K562 (cell line): ENCODE measurements around the gene AHCYL2. TPM values are rescaled to one million over a fixed set of nuclear protein-coding genes. Genes with fewer than 3 reads are reported as not detected.
A peak's percentile ranks its signal among the peaks of the same experiment; 100 is the strongest.

Experiments
- CBX3 ChIP-seq, 2 experiments: IDR thresholded peaks; 1 replicate in 1 of 2; 2 replicates in 1 of 2; pipeline ENCODE4 v1.6.1; 2012; ENCODE audit warnings: inconsistent platforms in 2 of 2, low read length in 2 of 2, borderline replicate concordance in 1 of 2, control low read depth in 1 of 2
- CBX5 ChIP-seq: IDR thresholded peaks from 2 replicates; pipeline ENCODE4 v1.6.1; 2014; ENCODE audit warnings: low read depth, borderline replicate concordance
- GTF3C2 ChIP-seq: IDR thresholded peaks from 3 replicates; pipeline ENCODE4 v1.6.1; 2011; ENCODE audit warnings: borderline replicate concordance, mild to moderate bottlenecking, moderate library complexity; ENCODE audit not compliant: insufficient read length; ENCODE audit errors: extremely low read depth
- JUNB ChIP-seq: fragments of 450-650 bp; formaldehyde crosslinking; conservative IDR thresholded peaks from 2 replicates; pipeline ENCODE4 v1.4.0; 2020; ENCODE audit warnings: mild to moderate bottlenecking
- KDM2B ChIP-seq: fragments of 250-450 bp; sonication (Bioruptor Pico); IDR thresholded peaks from 2 replicates; pipeline ENCODE4 v1.8.0; 2021; ENCODE audit warnings: mild to moderate bottlenecking, moderate library complexity
- L3MBTL2 ChIP-seq: fragments of 450-650 bp; IDR thresholded peaks from 2 replicates; pipeline ENCODE4 v1.6.1; 2016; ENCODE audit warnings: mild to moderate bottlenecking, moderate library complexity
- LEF1 ChIP-seq: fragments of 450-650 bp; IDR thresholded peaks from 2 replicates; pipeline ENCODE4 v1.6.1; 2016; ENCODE audit warnings: mild to moderate bottlenecking
- MCM5 ChIP-seq: fragments of 450-650 bp; IDR thresholded peaks from 2 replicates; pipeline ENCODE4 v1.6.1; 2016; ENCODE audit warnings: low read depth
- MTA3 ChIP-seq: fragments of 450-650 bp; formaldehyde crosslinking; IDR thresholded peaks from 2 replicates; pipeline ENCODE4 v1.6.1; 2017; ENCODE audit warnings: mild to moderate bottlenecking, borderline replicate concordance
- TAF7 ChIP-seq: fragments of 450-650 bp; IDR thresholded peaks from 2 replicates; pipeline ENCODE4 v1.6.1; 2016; ENCODE audit warnings: missing genetic modification characterization, missing compliant biosample characterization
- ZBTB11 ChIP-seq, 3 experiments: fragments of 200-800 bp in 1 of 3; fragments of 250-450 bp in 1 of 3; fragments of 450-650 bp in 1 of 3; sonication (Bioruptor Pico) in 1 of 3; sonication (Bioruptor generic) in 1 of 3; formaldehyde crosslinking in 1 of 3; IDR thresholded peaks; 2 replicates each; pipeline versions ENCODE4 v1.6.1 to v1.8.0; 2016 to 2022; ENCODE audit warnings: mild to moderate bottlenecking in 2 of 3, missing genetic modification characterization in 2 of 3, missing compliant biosample characterization in 1 of 3, moderate library complexity in 1 of 3
- ZC3H8 ChIP-seq: fragments of 450-650 bp; IDR thresholded peaks from 2 replicates; pipeline ENCODE4 v1.6.1; 2017
- ZNF224 ChIP-seq: sonication (generic); formaldehyde crosslinking; IDR thresholded peaks from 2 replicates; pipeline ENCODE4 v1.8.0; 2022; ENCODE audit warnings: mild to moderate bottlenecking, missing genetic modification reagents
- ZSCAN29 ChIP-seq: fragments of 450-650 bp; IDR thresholded peaks from 2 replicates; pipeline ENCODE4 v1.6.1; 2017
- polyA plus RNA-seq, 8 experiments: library from polyadenylated mRNA; depleted of rRNA in 4 of 8; stranded (reverse) in 5 of 8; unstranded in 3 of 8; fragments of >200 nt; fragmentation: Nextera tagmentation in 2 of 8; fragmentation: Illumina TruSeq in 1 of 8; extraction: Ambion mirVana in 2 of 8; extraction: Trizol in 1 of 8; gene quantifications; 2 replicates each; pipeline versions ENCODE4 v1.2.1 to v1.2.3, GENCODE V29; 2011 to 2014; ENCODE audit warnings: inconsistent platforms in 1 of 8, missing spikeins in 1 of 8
- total RNA-seq, 7 experiments: library from RNA; depleted of rRNA in 6 of 7; stranded (reverse); fragments of >200 nt in 6 of 7; fragmentation: Illumina TruSeq in 2 of 7; extraction: Trizol in 2 of 7; gene quantifications; 2 replicates each; pipeline versions ENCODE4 v1.2.1 to v1.2.3, GENCODE V29; 2011 to 2021; ENCODE audit warnings: low replicate concordance in 1 of 7
- TF ChIP-seq, protein P1 (sequence below): sonication (generic); formaldehyde crosslinking; IDR thresholded peaks from 2 replicates; pipeline ENCODE4 v1.8.1; 2023; ENCODE audit warnings: mild to moderate bottlenecking, missing genetic modification reagents, moderate library complexity
- TF ChIP-seq, protein P2 (sequence below), 2 experiments: fragments of 450-650 bp in 1 of 2; sonication (generic) in 1 of 2; formaldehyde crosslinking in 1 of 2; IDR thresholded peaks in 1 of 2; conservative IDR thresholded peaks in 1 of 2; 2 replicates each; pipeline versions ENCODE4 v1.6.1 to v1.8.1; 2016 to 2023; ENCODE audit warnings: mild to moderate bottlenecking in 2 of 2, moderate library complexity in 2 of 2, inconsistent platforms in 1 of 2, missing genetic modification reagents in 1 of 2
- TF ChIP-seq, protein P3 (sequence below): fragments of 250-450 bp; sonication (Bioruptor Pico); IDR thresholded peaks from 2 replicates; pipeline ENCODE4 v1.5.0; 2020; ENCODE audit warnings: mild to moderate bottlenecking, borderline replicate concordance

AHCYL2 gene
- total and polyA plus RNA-seq, 9 of the 15 experiments (the other 6 are each of a cell fraction or from before 2014, with no cell fraction given): 0.93 to 10.5 (median 5.2) TPM

DNA sequence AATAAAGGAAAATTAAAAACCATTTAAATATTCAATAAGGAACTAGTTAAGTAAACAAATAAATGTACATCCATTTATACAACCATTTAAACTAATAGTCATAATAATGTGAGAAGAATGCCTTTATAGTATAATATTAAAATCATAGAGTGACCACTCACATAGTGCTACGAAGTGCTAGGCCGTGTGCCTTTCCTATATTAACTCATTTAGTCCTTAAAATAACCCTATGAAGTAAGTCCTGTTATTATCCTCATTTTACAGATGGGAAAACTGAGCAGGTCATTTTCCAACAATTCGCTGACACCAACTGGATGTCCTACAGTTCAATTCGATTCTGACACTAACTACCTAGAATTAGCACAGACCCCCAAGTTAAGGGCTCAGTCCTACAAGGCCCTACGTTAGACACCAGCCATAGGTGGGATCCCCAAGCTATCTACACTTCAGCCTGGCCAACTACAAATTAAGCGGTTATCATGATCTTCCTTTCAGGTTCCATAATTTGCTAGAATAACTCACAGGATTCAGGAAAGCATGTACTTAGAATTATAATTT is 213.5 kb downstream of the AHCYL2 start (continued):
- TF ChIP-seq, protein P1, sequence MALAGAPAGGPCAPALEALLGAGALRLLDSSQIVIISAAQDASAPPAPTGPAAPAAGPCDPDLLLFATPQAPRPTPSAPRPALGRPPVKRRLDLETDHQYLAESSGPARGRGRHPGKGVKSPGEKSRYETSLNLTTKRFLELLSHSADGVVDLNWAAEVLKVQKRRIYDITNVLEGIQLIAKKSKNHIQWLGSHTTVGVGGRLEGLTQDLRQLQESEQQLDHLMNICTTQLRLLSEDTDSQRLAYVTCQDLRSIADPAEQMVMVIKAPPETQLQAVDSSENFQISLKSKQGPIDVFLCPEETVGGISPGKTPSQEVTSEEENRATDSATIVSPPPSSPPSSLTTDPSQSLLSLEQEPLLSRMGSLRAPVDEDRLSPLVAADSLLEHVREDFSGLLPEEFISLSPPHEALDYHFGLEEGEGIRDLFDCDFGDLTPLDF (CRISPR knock-in tag): 0 out of 2 replicates have a peak, but pooled peaks have one; percentile 39
- TF ChIP-seq, protein P2, sequence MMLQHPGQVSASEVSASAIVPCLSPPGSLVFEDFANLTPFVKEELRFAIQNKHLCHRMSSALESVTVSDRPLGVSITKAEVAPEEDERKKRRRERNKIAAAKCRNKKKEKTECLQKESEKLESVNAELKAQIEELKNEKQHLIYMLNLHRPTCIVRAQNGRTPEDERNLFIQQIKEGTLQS (IDR thresholded peaks at IDR 0.05): no peak
- TF ChIP-seq, protein P2 (CRISPR knock-in tag; conservative IDR thresholded peaks at IDR 0.05): no peak
- TF ChIP-seq CBX5 (no peak), KDM2B (CRISPR knock-in tag) (0 out of 2 replicates have a peak, but pooled peaks have one; percentile 54), TAF7 (peak; percentile 29; the same call in 1 of the 2 replicates), MCM5 (no peak), JUNB (no peak), L3MBTL2 (no peak), GTF3C2 (no peak), MTA3 (no peak), ZBTB11 (CRISPR knock-in tag; IDR thresholded peaks at IDR 0.05) (peak in 1 of 3 experiments; percentile 76; a peak in 2 of 6 replicates), ZNF224 (CRISPR knock-in tag) (no peak), ZC3H8 (no peak), ZSCAN29 (peak; percentile 27; the same call in 1 of the 2 replicates), LEF1 (no peak), CBX3 (IDR thresholded peaks at IDR 0.05; ENCODE audit: borderline replicate concordance in 1 of 2, low read length in 2 of 2) (no peak)
- TF ChIP-seq, protein P3, sequence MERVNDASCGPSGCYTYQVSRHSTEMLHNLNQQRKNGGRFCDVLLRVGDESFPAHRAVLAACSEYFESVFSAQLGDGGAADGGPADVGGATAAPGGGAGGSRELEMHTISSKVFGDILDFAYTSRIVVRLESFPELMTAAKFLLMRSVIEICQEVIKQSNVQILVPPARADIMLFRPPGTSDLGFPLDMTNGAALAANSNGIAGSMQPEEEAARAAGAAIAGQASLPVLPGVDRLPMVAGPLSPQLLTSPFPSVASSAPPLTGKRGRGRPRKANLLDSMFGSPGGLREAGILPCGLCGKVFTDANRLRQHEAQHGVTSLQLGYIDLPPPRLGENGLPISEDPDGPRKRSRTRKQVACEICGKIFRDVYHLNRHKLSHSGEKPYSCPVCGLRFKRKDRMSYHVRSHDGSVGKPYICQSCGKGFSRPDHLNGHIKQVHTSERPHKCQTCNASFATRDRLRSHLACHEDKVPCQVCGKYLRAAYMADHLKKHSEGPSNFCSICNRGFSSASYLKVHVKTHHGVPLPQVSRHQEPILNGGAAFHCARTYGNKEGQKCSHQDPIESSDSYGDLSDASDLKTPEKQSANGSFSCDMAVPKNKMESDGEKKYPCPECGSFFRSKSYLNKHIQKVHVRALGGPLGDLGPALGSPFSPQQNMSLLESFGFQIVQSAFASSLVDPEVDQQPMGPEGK: 0 out of 2 replicates have a peak, but pooled peaks have one; percentile 23
